ENCODE results near the gene COL5A1.
"Not testable (repeated sequence)": the region's sequence is repeated elsewhere in the genome, so short reads cannot be mapped to it uniquely, and the experiment has no call there.

Gene COL5A1

DNA sequence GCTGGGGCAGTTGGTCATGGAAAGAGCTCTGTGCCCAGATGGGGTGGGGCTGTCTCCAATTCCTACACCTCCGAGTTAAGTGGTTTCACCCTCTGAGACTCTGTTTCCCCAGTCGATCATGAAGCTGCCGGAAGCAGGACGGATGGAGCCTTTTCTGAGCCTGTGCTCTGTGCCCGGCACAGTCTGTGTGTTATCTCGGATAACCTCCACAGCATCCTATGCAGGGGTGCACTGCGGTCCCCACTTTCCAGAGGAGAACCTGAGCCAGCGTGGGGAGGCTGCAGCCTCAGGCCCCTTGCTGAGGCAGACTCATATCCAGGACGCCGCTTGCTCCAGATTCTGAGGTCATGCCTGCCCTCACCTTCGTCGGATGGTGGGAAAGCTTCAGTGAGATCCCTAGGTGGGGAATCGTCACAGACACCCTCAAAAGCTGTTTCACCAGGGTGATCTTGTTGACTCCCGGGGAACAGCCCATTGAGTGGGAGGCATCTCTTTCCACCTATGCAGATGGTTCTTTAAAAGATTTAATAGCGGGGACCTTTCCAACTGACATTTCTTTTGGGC is 6.9 kb upstream of the COL5A1 start:
- no peak for FAIRE-seq
- no peak for TF ChIP-seq POLR2A (IDR thresholded peaks at IDR 0.05; ENCODE audit: low read depth, low read length)
- no peak for DNase-seq (ENCODE audit: insufficient read length, low spot score)

DNA sequence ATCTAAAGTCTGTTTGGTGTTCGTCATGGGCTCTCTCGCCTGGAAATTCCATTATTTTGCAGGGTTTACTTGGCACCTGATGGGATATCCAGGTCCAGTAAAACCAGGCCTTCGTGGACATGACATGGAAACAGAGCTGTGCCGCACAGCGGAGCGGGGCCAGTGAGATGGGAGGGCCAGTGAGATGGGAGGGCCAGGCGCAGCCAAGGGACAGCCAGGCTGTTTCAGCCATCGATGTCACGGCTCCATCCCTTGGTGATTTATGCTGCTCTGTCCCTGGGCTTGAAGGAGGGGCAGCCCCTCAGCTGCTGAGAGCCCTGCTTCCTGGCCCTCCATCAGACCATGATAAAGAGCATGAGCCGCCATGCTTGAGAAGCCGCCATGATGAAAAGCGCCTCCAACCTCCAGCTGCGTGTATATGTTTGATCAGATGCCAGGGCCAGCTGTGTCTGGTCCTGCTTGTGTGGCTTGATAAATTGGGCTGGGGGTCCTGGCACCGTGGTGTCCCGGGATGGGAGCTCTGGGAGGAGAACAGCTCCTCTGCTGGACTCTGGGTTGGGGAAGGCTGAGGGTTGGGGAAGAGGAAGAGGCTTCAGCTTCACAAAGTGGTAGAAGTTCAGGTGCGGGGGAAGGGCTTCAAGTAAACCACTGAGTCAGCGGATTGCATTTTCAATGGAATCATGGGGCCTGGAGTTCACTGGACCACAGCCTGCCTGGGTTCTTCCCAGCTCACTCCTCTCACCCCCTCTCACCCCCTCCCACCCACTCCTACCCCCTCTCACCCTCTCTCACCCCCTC is 6.1 kb upstream of the COL5A1 start:
- no peak for FAIRE-seq
- no peak for DNase-seq (ENCODE audit: insufficient read length, low spot score)
- TF ChIP-seq POLR2A (IDR thresholded peaks at IDR 0.05; ENCODE audit: low read depth, low read length) = no peak

DNA sequence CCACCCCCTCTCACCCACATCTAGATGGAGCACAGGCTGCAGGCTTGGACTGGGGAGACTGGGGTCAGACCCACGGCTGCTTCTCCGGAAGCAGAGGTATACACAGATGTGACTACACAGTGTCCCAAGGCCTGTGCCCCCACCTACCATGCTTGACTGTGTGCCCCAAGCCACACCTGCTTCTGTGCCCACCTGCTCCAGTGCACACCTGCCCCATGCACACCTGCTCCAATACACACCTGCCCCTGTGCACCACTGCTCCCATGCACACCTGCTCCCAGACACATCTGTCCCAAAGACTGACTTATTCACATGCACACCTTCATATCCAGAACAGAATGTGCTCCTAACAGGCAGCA is 5.5 kb upstream of the COL5A1 start:
- TF ChIP-seq POLR2A (IDR thresholded peaks at IDR 0.05; ENCODE audit: low read depth, low read length) = no peak
- DNase-seq (ENCODE audit: insufficient read length, low spot score) = no peak
- FAIRE-seq = no peak

GRCh38 chr9:134637241-134637640 is 4.4 kb upstream of the COL5A1 start:
- DNase-seq (ENCODE audit: insufficient read length, low spot score) (peak; percentile 83), FAIRE-seq (peak; percentile 75)

GRCh38 chr9:134637696-134638501 is 3.7 kb upstream of the COL5A1 start:
- no peak for TF ChIP-seq POLR2A (IDR thresholded peaks at IDR 0.05; ENCODE audit: low read depth, low read length)
- DNase-seq (ENCODE audit: insufficient read length, low spot score) (no peak), FAIRE-seq (no peak)

More at GRCh38 chr9:134637241-134637640, 4.4 kb upstream of the COL5A1 start:
- TF ChIP-seq POLR2A (IDR thresholded peaks at IDR 0.05; ENCODE audit: low read depth, low read length) = no peak

- DNase-seq (ENCODE audit: insufficient read length, low spot score) (no peak), FAIRE-seq (no peak)
- TF ChIP-seq POLR2A (IDR thresholded peaks at IDR 0.05; ENCODE audit: low read depth, low read length) = no peak
Observed at GRCh38 chr9:134638502-134639090, 3.0 kb upstream of the COL5A1 start.

- no peak for TF ChIP-seq POLR2A (IDR thresholded peaks at IDR 0.05; ENCODE audit: low read depth, low read length)
- FAIRE-seq = no peak
- no peak for DNase-seq (ENCODE audit: insufficient read length, low spot score)
Observed at GRCh38 chr9:134639994-134640393, 1.6 kb upstream of the COL5A1 start.

GRCh38 chr9:134640506-134641172 is 964 bp upstream of the COL5A1 start:
- TF ChIP-seq POLR2A (IDR thresholded peaks at IDR 0.05; ENCODE audit: low read depth, low read length) = no peak
- DNase-seq (ENCODE audit: insufficient read length, low spot score) (no peak), FAIRE-seq (no peak)

GRCh38 chr9:134641990-134642384 is 384 bp downstream of the COL5A1 start:
- FAIRE-seq (no peak), DNase-seq (ENCODE audit: insufficient read length, low spot score) (no peak)
- no peak for TF ChIP-seq POLR2A (IDR thresholded peaks at IDR 0.05; ENCODE audit: low read depth, low read length)

- DNase-seq (ENCODE audit: insufficient read length, low spot score) = peak; percentile 77
- no peak for FAIRE-seq
- no peak for TF ChIP-seq POLR2A (IDR thresholded peaks at IDR 0.05; ENCODE audit: low read depth, low read length)
Observed at GRCh38 chr9:134642385-134643181, 980 bp downstream of the COL5A1 start.

- FAIRE-seq (no peak), DNase-seq (ENCODE audit: insufficient read length, low spot score) (no peak)
- no peak for TF ChIP-seq POLR2A (IDR thresholded peaks at IDR 0.05; ENCODE audit: low read depth, low read length)
Observed at GRCh38 chr9:134643222-134643671, 1.6 kb downstream of the COL5A1 start.

DNA sequence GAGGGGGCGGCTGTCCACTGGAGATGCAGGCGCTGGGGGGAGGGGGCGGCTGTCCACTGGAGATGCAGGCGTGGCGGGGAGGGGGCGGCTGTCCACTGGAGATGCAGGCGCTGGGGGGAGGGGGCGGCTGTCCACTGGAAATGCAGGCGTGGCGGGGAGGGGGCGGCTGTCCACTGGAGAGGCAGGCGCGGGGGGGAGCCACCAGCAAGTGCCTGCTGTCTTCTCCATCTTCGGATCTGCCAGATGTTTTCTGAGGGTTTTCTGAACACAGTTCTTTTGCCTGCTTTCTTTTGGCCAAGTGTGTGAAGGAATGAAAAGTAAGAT is 2.8 kb downstream of the COL5A1 start:
- FAIRE-seq; DNase-seq (ENCODE audit: insufficient read length, low spot score): not testable (repeated sequence)

Measured in H54 (cell line).